HG03439 (cell line): ENCODE measurements around the gene TMEM170B.
A peak's percentile ranks its signal among the peaks of the same experiment; 100 is the strongest.
"Not testable (repeated sequence)": the region's sequence is repeated elsewhere in the genome, so short reads cannot be mapped to it uniquely, and the experiment has no call there.

Experiments
- ATAC-seq: cut with Tn5 transposase; IDR thresholded peaks from one replicate; pipeline ENCODE4 v1.9.1; 2021; ENCODE audit warnings: mild to moderate bottlenecking, moderate library complexity; ENCODE audit not compliant: unreplicated experiment

The TMEM170B gene

DNA sequence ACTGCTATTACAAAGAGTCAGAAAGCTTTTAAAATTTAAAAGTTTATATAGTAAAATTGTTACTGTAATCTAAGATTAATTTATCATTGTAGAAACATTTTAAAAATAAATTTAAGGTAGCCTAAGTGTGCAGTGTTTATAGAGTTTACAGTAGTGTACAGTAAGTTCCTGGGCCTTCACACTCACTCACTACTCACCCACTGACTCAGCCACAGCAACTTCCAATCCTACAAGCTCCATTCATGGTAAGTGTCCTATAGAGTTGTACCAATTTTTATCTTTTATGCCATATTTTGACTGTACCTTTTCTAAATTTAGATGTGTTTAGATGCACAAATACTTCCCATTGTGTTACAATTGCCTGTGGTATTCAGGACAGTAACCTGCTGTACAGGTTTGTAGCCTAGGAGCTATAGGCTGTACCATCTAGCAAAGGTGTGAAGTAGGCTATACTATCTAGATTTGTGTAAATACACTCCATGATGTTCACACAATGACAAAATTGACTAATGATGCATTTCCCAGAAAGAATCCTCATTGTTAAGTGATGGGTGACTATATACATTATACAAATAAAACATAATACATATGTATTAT is 10.2 kb upstream of the TMEM170B start:
- ATAC-seq, result no peak

DNA sequence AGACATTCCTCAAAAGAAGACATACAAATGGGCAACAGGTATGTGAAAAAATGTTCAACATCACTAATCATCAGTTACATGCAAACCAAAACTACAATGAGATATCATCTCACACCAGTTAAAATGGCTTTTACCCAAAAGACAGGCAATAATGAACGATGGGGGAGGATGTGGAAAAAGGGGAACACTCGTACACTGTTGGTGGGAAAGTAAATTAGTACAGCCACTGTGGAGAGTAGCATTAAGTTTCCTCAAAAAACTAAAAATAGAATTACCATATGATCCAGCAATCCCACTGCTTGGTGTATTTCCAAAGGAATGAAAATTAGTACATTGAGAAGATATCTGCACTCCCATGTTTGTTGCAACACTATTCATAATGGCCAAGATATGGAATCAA is 8.6 kb upstream of the TMEM170B start:
- ATAC-seq, result no peak

DNA sequence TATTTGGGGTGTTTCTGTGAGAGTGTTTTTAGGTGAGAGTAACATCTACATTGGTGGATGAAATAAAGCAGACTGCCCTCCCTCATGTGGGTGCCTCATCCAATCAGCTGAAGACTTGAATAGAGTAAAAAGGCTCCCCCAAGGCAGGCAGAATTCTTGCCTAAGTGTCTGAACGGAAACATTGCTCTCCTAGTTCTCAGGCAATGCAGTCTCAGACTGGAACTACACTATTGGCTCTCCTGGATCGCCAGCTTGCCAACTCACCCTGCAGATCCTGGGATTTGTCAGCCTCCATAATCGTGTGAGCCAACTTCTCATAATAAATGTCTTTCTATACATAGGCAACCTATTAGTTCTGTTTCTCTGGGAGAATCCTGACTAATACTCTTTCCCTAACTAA is 5.5 kb upstream of the TMEM170B start:
- ATAC-seq, result no peak

DNA sequence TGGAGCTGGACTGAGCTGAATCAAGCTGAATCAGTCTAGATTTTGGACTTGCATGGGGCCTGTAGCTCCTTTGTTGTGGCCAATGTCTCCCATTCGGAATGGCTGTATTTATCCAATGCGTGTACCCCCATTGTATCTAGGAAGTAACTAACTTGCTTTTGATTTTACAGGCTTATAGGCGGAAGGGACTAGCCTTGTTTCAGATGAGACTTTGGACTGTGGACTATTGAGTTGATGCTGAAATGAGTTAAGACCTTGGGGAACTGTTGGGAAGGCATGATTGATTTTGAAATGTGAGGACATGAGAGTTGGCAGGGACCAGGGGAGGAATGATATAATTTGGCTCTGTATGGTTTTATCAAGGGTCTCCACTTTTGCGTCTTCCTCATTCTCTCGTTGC is 3.0 kb upstream of the TMEM170B start:
- ATAC-seq, result no peak

DNA sequence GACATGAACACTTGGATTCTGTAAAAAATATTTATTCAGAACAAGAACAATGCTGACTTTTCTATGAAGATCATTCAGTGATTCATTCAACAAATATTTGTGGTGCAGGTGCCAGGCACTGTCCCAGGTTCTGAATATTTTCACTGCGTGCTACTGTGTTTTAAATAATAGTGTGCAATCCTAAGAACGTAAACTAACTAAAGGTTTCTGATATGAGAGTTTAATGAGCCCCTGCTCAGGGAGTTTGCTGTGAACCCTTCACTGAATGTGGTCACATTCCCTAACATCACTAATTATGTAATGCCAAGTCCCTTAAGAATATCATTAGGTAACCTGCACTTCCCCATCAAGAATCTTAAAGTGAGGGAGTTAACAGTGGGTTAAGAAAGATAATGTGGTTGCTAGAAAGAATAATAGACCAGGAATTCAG is 1.7 kb upstream of the TMEM170B start:
- ATAC-seq, result no peak

DNA sequence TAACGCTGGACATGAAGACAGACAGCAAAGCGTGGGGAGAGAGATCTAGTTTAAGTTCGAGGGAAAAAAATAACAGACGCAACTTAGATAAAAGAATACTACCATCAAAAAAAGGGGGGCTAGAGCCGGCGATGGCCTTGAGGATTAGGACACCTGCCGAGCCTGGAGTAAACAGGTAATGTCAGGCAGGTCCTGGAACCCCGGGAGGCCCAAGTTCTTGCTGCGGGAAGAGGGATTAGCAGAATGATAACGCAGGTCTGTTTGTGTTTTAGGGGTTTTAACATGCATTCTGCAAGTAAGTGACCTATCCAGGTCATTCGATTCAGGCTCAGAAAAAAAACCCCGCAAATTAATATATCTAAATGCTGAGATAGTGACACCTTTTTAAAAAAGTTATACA is 754 bp upstream of the TMEM170B start:
- ATAC-seq, result no peak

DNA sequence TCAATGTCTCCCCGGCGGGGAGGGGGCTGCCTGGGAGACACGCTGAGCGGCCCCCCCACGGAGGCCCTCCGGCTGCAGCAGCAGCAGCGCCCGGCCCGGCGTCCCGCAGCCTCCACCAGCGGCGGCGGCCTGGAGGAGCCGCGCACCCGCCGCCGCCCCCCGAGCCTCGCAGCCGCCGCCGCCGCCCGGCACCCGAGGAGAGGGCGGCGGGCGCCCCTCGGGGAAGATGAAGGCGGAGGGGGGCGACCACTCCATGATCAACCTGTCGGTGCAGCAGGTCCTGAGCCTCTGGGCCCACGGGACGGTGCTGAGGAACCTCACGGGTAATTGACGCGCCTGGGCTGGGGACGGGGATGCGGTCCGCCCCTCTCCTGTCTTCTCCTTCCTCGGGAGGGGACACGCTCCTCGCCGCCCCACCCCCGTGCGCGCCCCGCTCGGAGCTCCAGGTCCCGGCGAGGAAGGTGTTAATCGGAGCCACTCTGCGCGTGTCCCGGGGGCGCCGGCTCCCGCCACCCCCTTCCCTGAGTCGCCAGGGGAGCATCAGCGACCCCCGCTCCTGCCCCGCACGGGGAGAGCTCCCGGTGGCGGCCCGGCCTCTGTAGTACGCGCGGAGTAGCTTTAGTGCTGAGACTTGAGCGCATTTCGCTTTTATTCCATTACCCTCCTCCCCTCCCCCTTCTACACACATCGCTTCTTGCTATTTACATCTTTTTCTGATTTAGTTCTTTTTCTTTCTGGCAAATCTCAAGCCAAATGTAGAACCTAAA is 686 bp downstream of the TMEM170B start:
- peak; percentile 24 for ATAC-seq

DNA sequence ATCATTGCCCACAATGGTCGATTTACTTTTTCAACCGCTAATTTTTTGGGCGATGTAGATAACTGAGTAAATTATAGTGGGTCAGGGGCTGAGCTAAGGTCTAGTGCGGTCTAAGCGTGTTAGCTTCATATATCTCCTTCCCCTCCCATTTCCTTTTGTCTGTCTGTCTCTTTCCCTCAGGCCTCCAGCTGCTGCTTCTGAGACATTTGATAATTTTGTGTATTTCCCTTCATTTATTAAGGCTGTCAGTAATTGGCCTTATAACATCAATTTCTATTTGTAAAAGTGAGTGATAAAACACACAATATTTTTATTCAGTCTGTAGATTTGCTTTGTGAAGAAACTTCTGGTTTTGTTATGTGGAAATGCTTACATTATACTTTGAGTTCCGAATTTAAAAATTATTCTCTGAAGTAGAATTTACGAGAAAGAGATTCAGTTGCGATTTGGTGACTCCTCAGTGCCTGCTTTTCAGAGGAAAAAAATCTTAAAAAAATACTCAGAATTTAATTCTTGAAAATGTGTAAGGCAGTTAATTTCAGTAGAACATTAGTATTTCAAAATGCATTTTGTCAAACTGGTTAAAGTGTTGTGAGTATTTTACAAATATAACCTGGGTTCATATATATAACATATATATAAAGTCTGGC is 1.4 kb downstream of the TMEM170B start:
- ATAC-seq, result no peak

DNA sequence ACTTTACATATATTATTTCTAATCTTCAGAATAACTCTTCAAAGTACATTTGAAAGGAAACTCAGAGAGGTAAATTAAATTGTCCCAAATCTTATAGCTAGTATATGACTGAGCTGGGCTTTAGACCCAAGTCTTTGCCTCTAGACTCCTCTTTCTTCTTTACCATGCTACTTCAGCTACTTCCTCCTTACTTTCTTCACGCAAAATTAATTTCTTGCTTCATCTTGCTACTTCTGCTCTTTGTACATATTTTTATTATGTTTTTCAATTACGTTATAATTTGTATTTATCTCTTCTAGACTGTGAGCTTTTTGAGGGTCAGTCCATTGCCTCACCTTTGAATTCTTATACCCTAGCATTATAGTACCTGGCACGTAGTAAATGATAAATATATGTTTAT is 5.3 kb downstream of the TMEM170B start:
- no peak for ATAC-seq

DNA sequence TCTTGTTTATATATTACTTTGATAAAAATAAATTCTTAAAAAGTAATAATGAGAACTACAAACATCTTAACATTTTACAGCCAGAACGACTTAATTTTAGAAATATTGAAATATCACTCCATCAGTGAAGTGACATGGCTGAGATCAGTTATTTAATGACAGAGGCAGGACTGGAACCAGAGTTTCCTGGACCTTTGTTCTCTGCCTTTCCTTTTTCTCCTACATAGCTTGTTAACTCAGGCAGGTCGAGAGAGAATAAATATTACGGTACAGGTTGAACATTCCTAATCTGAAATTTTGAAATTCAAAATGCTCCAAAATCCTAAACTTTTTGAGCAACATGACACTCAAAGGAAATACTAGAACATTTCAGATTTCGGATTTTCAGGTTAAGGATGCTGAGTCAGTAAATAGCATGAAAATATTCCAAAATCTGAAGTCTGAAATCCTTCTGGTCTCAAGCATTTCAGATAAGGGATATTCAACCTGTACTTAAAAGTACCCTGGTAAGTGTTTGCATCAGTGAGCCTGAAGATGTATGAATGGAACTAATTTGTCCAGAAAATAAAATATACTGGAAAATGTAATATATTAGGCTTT is 6.5 kb downstream of the TMEM170B start:
- no peak for ATAC-seq

DNA sequence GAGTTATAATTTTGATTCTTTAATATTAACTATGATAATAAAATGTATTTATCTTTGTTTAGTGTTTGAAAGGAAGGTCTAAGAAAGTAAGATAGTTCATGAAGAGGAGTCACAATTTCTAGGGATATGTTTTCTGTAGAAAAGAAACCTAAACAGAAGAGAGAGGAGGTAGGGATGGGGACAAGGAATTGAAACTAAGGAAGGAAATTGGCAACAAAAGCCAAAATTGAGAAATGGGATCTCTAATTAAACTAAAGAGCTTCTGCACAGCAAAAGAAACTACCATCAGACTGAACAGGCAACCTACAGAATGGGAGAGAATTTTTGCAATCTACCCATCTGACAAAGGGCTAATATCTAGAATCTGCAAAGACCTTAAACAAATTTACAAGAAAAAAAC is 10.3 kb downstream of the TMEM170B start:
- ATAC-seq, result not testable (repeated sequence)

DNA sequence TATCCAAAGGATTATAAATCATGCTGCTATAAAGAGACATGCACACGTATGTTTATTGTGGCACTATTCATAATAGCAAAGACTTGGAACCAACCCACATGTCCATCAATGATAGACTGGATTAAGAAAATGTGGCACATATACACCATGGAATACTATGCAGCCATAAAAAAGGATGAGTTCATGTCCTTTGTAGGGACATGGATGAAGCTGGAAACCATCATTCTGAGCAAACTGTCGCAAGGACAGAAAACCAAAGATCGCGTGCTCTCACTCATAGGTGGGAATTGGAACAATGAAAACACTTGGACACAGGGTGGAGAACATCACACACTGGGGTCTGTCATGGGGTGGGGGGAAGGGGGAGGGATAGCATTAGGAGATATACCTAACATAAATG is 11.0 kb downstream of the TMEM170B start:
- not testable (repeated sequence) for ATAC-seq

DNA sequence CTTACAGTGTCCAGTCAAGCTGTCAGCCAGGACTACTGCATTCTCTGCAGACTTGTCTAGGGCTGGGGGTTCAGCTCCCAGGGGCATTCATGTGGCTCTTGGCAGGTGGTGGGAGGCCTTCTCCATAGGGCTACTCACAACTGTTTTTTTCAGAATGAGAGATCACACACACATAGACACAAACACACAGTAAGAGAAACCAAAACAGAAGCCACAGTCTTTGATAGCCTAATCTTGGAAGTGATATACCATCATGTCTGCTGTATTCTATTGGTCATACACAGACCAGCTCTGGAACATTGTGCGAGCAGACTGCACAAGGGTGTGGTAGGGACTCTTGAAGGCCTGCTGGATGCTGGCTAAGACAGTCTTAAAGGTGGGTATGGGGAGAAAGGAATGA is 13.5 kb downstream of the TMEM170B start:
- no peak for ATAC-seq

DNA sequence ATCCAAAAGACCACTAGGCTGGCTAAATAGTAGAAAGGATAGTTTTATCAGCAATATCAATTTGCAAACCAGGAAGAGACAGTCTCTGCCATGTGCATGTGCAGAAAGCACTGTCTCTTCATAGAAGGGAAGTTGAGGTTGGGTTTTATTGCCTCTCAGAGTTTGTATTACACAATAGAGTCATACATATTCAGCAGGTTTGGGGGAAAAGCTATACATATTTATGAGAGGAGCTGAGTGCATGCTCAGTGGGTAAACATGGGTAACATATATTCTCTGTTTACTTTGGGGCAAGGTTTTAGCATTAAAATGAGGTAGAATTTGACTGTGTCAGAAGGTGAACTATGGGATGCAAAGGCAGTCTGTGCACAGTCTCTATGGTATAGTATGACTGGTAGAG is 14.9 kb downstream of the TMEM170B start:
- no peak for ATAC-seq

DNA sequence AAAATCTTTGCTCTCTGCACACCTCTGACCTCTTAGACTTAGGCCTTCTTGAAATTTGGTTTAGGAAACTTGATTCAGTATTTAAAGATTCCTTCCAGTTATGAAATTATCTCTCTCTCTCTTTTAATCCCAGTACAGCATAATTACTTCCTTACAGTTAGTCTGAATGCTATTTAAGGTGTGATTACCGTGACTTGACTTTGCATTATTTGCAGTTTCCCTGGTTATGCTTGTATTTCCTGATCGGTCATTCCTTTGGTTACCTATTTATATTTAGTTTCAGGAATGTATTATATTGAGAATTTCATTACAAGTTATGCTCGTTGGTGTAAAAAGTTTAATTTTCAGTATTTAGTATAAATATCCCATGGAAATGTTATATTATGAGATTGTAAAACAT is 16.3 kb downstream of the TMEM170B start:
- no peak for ATAC-seq

DNA sequence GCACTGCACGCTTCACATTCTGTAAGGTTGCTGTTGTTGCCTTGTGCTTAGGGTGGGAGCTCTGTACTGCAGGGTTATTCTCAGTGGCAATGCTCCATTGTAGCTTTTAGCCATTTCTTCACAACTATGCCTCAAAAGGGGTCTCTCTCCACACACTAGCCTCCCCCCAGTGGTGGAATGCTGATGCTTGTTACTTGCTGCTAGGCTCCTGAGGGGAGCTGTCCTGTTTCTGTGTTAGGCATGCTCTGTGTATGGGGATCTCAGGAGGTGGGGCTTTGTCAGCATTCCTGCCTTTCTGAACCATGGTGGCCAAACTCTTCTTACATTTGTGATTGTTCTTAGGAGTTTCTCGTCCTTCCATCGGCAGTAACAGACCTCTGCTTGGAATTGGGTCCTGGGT is 18.8 kb downstream of the TMEM170B start:
- ATAC-seq, result no peak

DNA sequence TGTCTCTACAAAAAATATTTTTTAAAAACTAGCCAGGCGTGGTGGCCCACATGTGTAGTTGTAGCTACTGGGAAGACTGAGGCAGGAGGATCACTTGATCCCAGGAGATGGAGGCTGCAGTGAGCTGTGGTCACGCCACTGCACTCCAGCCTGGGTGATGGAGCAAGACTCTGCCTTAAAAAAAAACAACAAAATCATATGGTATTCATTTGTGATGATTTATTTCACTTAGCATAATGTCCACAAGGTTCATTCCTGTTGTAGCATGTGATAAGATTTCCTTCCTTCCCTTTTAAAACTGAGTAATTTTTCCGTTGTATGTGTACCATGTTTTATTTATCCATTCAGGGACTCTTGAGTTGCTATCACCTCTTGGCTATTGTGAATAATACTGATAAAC is 26.2 kb downstream of the TMEM170B start:
- ATAC-seq, result no peak

DNA sequence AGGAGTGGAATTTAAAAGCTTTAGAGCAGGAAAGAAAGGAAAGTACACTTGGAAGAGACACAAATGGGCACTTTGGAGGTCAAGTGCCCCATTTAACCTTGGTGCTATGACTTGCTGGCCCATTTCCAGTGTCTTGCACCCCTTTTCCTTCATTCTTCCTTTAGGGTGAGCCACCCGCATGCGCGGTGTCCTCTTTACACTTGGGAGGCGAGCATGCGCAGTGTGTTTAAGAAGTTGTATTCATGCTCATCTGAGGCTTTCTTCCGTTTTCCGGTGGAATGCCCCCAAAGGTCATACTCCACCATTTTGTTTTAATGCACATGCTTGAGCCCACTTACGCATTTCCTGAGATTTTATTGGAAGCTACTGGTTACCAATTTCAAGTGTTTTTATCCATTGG is 29.1 kb downstream of the TMEM170B start:
- no peak for ATAC-seq

DNA sequence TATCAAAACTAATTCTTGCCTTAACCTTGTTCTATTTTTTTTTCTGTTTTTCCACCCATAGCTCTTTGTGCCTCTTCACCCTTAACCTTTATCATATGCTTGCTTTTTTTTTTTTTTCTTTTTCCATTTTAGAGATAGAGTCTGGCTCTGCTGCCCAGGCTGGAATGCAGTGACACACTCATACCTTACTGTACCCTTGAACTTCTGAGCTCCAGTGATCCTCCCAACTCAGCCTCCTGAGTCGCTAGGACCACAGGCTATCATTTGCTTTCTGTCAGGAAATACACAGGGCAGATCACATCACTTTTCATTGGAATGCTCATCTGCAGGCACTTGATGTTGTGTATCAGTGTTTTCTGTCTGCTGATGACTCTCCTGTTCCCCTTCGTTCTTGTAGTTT is 33.5 kb downstream of the TMEM170B start:
- no peak for ATAC-seq

DNA sequence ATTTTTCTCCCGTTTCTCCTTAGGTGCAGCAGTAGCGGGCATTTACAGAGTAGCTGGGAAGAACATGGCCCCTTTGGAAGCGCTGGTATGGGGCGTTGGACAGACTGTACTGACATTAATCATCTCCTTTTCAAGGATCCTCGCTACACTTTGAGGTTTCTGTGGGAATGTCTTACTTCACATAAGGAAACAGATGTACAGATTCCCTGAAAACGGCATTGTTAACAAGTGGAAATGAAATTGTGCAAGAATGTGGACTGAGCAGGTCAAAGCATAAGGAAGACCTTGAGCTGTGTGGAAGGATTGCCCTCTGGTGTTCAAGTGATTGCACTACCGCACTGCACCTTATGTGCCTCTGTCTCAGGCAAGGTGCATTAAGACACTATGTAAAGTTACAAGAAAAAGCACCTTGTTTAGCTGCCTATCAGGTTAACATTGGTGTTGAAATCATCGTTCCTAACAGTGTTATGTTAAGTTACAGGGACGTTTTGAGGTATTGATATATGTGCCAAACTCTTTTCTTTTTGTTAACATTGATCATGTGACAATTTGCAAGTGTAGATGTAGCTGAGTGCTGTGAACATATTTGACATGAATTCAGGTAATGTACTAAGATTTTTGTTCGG is 38.0 kb downstream of the TMEM170B start:
- peak; percentile 98 for ATAC-seq

DNA sequence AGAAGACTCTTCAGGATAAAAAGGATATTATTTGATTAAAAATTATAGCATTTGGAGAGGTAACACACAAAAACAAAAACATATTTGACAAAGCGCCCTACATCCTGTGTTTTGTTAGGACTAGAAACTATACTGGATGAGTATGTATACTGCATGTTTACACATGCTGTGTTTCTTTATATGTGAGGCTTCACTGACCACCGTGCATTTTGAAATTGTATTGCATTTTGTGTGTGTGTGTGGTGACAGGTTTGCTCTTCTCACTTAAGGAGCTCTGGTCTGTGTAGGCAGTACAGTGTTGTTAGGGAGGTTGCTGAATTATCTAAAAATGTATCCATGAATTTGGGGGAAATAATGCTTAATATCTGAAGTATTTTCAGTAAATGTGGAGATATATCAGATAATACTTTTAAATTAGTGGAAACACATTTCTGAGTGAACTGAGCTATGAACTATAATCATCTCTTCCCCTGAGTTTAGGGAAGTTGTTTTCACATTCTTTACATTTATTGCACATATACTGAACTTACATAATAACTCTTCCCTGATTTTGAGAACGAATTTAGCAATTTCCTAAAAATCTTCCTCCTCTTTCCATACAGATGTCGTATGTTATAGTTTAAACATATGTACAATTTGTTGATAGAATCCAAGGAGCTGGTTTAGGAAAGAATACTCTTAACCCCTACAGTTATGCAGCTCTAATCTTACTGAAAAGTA is 43.3 kb downstream of the TMEM170B start:
- ATAC-seq, result no peak
